Ammon's horn (tissue), 1 donor: ENCODE measurements around the gene CHD9NB.

ENCODE experiments used
- DNase-seq: peaks from one replicate; pipeline ENCODE4 v3.0.0-alpha.2; 2016; ENCODE audit warnings: low spot score

The CHD9NB gene

DNA sequence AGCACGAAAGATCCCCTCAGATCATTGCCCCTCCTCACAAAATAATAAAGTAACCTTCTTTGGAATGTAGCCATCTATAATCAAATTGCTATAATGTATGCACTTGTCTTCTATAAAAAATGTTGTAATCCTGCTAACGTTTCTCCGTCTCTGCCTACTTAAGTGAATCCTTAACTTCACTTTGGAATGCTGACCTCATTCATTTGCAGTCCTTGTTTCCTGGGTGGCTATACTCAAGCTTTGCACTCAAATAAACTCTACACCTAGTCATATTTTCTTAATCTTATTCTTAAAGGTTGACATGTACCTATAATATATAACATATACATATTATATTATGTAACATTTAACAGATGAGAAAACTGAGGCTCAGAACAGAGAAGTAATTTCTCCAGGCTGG is 22.7 kb downstream of the CHD9NB start:
- no peak for DNase-seq

- no peak for DNase-seq
Observed at GRCh38 chr16:53024045-53024444, 28.7 kb downstream of the CHD9NB start.

DNA sequence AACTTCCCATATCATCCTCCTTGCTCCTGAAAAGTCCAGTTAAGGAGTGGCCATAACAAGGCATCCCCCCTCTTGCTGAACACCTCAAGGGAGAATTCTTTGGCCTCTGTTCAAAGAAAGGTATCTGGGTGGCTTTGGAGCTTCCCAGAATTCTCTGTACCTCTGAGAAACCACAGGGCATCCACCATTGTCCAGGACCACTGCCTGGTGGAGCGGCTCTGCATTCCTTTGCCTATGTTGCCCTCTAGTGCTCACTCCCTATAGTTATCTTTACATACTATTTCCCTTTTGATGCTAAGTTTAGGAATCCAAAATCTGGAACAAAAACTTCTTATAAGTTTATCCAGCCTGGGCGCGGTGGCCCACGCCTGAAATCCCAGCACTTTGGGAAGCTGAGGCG is 30.3 kb downstream of the CHD9NB start:
- DNase-seq: peak; percentile 80

- DNase-seq: no peak
Observed at GRCh38 chr16:53018834-53019416, 33.8 kb downstream of the CHD9NB start.

GRCh38 chr16:53014287-53014686 is 38.4 kb downstream of the CHD9NB start:
- no peak for DNase-seq

DNA sequence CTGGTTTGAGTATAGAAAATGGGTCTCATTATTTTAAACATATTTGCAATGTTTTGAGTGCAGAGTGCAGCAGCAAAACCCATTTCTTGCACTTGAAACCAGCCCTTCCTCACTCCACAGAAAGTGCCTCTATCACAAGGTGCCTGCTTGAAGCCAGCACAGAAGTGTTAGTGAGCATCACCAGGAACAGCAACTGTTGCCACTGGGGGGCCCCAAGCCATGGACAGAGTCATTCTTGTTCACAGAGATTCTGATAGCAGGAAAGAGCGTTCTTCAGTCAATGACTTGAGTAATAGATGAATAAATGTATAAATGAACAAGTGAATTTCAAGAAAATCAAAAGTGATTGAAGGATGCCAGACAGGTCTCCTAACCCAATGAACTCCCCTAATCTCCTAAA is 45.6 kb downstream of the CHD9NB start:
- DNase-seq: no peak

DNA sequence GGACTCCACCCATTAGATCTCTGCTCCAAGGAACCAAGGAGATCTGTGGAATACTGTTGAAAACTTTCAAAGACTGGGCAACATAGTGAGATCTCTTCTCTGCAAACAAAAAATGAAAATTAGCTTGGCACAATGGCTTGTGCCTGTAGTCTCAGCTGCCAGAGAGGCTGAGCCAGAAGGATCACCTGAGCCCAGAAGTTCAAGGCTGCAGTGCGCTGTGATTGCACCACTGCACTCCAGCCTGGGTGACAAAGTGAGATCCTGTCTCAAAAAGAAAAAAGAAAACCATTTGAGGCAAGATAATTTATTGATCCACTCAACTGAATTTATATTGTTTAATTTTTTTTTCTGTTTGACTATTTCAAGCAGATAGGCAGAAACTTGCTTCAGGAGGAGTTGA is 54.8 kb downstream of the CHD9NB start:
- DNase-seq: no peak

GRCh38 chr16:52994942-52995341 is 57.8 kb downstream of the CHD9NB start:
- DNase-seq: no peak

GRCh38 chr16:52993179-52993578 is 59.5 kb downstream of the CHD9NB start:
- DNase-seq: no peak

GRCh38 chr16:52991572-52991971 is 61.1 kb downstream of the CHD9NB start:
- DNase-seq: no peak
